Measurements from ENCODE around the gene ERG.

ERG gene

DNA sequence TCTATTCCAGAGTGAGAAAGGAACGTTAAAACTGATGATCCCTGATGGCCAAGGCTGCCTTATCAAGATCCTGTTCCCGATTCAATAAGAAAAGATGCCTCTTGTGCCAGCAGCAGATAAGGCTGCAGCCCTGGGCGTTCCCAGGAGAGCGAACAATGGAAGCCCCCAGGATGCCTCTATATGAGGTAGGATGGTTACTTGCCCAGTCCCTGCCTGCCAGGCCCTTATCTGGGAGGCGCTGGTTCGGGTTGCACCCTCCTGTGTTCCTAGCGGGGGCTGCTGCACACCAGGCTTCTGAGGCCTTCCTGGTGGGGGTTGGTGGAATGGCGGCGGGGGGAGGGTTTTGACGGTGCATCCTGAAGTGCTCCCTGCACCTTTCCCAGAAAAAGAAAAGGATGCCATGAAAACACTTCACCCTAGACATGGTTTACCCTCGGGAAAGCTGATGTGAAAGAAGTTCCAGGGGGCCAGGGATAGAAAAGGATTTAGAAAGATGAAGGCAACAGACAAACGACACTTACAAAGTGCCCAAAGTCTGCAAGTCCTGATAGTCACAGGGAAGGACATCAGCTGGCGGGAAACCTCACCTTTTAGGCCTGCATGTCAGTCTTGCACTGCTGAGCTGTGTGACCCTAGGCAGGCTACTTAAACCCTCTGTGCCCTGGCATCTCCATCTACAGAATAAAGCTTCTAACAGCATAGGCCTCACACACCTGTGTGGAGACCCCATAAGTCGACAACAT is 141.2 kb downstream of the ERG start:
- no peak for DNase-seq (ENCODE audit: low read depth)

DNA sequence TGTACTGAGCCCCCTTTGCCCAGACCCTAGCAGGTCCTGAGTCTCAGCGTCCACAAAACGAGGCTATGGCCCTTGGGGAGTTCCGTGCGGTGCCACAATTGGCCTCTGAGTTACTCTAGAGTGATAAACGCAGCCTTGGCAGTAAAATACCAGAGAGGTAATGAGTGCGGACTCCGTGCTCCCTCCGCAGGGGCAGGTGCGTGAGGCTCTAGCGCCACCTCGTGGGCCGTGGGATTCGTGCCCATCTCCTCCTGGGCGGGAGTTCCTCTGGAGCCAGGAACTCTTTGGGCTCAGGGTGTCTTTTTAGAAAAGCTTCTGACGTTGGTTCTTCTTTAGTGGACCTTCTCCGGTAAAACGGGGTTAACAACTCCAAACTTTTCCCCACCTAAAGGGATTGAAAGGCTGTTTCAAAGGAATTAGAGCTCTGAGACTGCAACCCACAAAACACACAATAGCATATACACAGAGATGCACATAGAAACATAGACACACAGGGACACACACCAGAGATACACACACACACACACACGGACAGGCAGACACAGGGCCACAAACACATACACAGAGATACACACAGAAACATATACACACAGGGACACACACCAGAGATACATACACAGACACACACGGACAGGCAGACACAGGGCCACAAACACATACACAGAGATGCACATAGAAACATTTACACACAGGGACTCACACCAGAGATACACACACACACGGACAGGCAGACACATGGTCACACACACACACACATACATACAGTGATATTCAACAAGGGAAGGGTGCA is 142.1 kb downstream of the ERG start:
- peak; percentile 57 for DNase-seq (ENCODE audit: low read depth)

DNA sequence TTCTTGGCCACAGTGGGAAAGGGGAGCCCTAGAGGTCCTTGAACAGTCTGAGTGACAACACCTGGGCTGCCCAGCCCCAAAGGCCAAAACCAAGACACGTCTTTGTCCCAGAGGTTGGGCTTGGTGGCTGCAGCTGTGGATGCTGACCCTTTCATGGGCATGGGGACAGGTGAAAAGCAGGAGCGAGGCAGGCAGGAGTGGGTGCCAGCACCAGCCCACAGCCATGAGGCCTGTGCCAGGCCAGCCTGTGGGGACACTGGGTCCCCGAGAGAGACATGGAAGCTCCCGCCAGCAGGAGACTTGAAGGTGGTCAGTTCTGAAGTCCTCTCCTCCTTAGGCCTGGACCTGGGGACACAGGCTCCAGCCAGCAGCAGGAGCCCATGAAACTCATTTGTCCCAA is 142.9 kb downstream of the ERG start:
- DNase-seq (ENCODE audit: low read depth): no peak

DNA sequence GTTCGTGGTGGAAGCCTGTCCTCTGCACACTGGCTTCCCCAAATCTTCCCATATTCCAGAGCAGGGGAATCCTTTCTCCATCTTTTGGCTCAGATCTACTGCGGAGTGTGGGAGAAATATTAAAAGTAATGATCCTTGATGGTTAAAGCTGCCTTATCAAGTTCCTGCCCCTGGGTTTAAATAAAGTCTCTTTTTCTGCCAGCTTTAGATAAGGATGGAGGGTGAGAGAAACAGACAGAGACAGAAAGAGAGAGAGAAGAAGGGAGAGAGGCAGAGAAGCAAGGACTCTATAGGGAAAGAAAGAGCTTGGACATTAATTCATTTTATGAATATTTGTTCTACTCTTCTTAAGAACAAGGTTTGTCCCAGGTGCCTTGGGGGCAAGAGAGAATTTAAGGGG is 143.5 kb downstream of the ERG start:
- DNase-seq (ENCODE audit: low read depth): no peak

DNA sequence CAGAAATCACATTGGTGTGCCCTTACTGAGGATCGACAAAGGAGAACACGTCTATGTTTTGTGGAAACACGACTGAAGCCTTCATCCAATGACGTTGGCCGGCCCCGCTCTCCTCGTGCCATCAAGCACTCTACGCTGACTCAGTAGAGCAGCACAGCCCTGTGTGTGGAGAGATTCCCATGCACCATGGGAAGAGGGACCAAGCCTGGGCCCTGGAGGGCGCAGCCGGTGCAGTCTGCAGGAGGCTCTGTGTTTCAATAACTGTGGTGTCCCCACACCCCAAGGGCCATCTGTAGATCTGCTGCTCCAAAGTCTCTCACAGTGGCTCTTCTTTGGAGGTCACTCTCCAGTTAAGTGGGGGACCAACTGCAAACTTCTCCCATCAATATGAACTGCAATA is 144.0 kb downstream of the ERG start:
- no peak for DNase-seq (ENCODE audit: low read depth)

DNA sequence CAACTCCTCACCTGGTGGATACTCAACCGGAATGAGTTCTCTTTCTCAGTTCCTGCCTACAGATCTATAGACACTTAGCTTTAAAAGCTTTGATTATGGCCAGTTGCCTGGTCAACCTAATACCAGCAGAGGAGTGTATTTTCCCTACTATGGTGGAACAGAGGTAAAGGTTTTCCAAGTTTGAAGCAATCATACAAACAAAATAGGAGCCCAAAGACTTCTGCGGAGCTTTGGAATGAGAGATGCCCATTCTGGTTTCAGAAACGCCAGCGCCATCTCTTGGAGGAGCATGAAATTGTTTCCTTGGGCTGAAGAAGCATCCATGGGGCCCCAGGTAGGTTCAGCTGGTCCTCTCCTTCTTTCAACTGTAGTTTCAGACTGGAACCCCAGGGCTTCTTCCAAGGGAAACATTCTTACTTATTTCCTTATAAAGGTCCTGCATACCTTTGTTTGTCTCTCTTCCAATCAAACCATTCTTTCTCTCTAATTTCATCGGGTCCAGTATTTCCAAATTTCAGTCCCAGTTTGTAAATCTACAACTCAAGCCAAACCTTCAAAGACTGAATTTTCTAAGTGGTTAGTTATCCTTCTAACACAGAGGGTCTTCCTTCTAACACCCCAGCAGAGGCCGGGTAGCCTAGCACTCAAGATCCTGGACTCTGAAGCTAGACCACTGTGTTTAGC is 145.6 kb downstream of the ERG start:
- peak; percentile 16 for DNase-seq (ENCODE audit: low read depth)

DNA sequence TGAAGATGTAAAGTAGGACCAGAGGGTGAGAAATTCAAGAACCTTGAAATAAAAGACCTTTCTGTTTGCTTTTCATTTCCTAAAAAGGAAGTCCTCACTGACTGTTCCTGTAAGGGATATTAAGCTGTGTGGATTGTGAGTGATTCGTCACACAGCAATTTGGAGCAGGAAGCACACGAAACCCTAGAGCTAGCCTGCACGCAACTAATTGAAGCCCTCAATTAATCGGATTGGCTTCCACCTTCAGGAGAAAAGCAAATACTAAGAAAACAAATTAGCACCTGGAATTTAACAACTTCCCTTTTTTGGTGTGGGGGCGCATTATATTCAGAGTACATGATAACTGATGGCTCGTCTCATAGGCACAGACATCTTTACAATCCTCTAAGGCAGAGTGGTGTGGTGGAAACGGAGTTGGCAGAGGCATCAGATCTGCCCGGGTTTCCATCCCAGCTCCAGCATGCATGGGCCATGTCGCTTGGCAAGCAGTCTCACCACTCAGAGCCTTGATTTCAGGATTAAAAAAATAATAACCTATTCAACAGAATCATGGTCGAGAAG is 146.2 kb downstream of the ERG start:
- DNase-seq (ENCODE audit: low read depth): no peak

DNA sequence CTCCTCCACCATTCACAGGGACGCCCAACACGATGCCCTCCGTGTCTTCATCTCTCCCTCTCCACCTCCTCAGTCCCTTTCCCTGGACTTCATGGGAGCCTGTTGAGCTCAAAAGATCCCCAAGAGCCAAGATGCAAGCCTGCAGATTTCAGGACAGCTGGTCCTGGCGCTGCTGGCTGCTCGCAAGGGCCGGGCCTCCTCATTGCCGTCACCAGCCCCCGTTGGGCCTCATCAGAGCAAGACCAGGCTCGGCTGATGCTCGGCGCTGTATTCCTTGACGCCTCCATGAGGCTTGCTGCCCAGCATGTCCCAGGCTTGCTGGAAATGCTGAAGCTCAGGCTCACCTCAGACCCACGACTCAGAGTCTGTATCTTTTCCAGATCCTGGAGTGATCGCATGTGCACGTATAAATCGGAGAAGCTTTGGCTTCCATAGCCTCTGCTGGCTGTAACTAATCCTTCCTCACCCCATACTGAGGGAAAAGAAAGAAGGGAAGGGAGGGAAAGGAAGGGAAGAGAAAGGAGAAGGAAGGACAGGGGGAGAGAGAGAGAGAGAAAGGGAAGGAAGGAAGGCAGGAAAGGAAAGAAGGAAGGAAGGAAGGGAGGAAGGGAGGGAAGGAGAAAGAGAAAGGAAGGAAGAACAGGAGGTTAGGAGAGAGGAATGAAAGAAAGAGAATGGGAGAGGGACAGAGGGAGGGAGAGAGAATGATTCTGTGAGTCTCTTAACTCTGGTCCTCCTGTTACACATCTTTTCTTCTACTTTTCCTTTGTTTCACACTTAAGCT is 146.9 kb downstream of the ERG start:
- no peak for DNase-seq (ENCODE audit: low read depth)

DNA sequence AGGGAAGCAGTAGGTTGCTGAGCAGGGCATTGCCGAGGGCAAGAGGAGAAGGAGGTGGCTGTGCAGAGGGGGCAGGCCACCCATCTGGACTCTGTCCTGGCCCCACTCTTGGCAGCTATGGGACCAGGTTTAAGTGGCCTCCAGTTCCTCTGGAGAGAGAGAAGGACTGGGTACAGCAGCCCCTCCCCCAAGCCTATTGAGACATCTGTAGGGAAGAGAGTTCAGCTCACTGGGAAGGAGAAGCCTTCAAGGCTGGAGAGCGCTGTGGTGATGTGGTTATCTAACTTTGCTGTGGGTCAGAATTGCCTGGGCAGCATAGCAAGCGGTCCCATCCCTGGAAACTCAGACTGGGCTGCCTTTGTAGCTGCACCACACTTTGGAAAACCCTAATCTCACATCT is 147.6 kb downstream of the ERG start:
- no peak for DNase-seq (ENCODE audit: low read depth)

DNA sequence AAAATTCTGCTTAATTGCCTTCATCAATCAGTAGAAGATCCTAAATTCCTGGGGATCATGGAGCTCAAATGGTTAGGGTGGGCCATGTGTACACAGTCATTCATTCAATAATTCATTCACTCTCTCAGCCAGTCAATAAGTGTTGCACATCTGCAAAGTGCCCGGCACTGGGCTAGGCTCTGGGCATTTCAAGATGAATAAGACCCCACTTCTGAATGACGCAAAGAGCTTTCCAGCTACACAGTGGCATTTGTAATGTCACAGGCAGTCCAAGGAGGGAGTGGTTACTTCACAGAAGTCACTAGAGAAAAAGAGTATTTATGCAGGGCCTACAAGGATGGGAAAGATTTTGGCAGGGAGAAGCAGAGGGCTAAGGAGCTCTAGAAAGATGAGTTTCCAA is 148.3 kb downstream of the ERG start:
- DNase-seq (ENCODE audit: low read depth): no peak

DNA sequence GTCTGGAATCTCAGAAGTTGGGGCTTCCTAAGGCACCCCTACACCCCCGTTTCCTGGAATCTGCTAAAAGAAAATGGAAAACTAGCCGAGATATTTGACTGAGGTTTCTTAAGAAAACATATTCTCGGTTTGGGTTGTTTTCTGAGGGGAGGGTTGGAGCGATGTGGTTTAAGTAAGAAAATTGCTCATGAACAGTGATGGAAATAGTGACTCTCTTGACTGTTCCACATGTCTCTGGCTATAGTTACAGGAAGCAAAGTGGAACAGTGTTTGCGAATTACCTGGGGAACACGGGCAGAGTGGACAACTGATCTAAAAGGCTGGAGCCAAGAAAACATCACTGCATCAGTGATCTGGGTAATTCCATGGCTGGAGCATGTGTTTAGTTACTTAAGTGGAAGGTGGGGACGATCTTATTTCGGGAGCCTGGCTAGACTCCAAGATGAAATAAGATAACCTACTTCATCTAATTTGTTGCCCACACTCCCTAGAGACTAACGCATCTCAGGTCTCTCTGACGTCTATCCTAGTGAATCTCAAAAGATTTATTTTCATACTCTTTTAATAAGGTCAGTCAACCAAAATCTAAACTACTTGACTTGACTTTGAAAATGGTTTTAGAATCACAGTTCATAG is 149.0 kb downstream of the ERG start:
- no peak for DNase-seq (ENCODE audit: low read depth)

DNA sequence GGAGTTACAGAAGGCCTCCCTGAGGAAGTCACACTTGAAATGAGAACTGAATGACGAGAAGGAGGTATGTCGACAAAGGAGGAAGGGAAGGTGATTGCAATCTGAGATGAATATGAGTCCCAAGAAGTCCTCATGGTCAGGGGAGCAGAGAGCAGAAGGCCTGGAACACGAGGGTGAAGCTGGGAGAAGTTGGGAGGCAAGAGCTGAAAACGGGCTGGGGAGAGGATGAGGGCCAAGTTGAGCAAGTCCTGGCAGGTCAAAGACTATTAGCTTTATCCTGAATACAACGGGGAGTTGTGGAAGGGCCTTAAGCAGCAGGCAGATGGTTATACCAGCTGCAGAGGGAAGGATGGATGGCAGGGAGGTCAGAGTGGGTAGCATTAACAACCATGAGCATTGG is 152.0 kb downstream of the ERG start:
- no peak for DNase-seq (ENCODE audit: low read depth)

DNA sequence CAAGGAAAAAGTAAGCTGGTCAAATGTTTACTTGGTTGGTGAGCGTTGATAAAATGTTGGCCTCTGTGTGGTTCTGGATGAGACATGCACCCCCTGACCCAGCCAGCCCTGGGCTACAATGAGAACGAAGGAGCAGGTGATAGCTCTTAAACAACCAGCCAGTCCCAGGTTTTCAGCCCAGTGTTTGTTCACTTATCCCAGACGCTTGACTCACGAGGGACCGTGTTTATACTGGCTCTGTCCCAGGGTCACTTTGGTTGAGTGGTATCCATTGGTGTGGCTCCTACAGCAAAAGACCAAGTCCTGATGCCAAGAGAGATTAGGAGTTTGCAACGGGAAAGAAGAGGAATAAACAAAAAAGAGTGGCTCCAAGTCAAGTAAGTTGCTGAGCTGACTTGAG is 154.6 kb downstream of the ERG start:
- DNase-seq (ENCODE audit: low read depth): no peak

DNA sequence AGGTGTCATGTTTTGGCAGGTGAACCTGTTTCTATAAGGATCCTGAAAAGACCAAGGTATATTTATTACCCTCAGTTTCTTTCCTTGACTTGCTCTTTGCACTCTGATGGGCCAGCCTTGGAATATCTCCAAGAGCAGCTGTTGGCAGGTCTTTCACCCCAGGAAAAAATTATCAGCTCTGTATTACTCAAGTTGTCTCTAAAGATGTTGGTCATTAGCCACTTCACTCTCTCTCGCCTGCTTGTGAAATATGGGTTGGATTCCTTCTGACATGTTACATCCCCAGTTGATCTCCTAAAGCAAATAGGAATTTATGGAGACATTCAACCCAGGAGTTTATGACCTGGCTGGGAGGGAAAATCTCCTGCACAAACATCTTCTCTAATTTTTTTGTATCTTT is 155.5 kb downstream of the ERG start:
- DNase-seq (ENCODE audit: low read depth): no peak

DNA sequence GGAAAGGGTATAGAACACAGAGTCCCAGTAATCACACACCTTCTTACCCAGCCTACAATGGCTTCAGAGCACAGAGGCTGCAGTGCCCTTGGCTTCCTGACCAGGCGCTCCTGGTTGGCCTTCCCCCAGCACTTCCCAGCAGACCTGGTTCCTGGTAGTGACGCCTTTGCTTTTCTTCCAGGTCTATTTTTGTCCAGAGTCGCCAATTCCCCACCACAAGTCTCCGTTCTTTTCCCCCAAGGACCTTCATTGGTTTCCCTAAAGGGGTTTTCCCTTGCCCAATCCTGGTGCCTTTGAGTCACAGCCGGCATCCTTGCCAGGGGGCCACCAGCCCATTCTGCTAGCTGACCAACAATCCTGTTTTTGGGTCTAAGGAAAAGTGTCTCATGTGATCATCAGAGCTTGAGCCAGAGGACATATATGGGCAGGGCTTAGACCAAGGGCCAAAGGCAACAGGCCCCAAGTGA is 156.7 kb downstream of the ERG start:
- DNase-seq (ENCODE audit: low read depth): no peak

DNA sequence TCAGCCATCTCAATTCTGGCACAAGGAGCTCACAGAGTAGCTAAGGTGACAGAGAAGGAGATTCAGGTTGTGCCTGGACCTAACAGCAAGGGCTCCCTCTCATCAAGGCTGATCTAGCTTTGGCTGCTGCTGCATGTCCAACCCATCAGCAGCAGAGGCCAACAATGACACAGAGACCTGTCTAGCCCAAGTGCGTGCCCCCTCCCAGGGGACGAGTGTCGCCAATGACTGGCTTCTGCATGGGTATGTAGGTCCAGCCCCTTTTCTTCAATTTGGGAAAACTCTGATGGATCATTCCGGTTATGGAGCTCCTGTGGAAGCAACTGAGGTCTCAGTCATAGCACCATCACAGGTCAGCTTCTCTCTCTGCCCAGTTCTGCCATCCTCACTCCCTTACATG is 158.1 kb downstream of the ERG start:
- no peak for DNase-seq (ENCODE audit: low read depth)

DNA sequence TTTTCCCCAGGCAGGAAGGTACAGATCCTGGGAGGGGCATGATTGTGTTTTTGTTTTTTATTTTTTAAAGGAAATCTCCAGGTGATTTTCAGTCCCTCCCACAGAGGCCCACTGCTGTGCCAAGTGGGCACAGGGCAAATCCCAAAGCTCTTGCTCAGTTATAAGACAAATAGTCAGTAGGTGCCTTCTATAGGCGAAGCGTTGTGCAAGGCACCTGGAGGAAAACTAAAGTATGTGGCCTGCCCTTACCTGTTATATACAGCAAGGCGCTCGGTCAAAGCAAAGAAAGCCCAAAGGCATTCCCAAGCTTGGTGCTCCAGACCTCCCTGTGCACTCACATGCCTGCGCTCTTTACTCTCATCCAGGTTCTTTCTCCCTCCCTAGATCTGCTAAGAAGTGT is 160.5 kb downstream of the ERG start:
- no peak for DNase-seq (ENCODE audit: low read depth)

DNA sequence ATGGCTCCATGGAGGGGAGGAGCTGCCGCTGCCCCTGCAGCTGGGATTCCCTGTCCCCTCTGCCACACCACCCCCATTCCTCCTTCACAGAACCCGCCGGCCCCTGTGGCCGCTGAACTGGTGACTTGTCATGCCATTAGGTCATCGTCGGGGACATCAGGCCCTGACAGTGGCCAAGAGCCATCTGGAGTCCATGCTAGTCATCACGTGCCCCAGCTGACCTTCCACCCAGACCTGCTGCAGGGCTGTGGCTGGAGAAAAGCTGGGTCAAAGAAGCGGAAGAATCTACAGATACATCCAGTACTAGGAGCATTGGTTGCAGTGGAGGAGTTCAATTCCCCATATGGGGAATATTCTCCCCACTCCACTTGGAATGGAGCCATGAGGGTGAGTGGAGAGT is 163.4 kb downstream of the ERG start:
- DNase-seq (ENCODE audit: low read depth): no peak

DNA sequence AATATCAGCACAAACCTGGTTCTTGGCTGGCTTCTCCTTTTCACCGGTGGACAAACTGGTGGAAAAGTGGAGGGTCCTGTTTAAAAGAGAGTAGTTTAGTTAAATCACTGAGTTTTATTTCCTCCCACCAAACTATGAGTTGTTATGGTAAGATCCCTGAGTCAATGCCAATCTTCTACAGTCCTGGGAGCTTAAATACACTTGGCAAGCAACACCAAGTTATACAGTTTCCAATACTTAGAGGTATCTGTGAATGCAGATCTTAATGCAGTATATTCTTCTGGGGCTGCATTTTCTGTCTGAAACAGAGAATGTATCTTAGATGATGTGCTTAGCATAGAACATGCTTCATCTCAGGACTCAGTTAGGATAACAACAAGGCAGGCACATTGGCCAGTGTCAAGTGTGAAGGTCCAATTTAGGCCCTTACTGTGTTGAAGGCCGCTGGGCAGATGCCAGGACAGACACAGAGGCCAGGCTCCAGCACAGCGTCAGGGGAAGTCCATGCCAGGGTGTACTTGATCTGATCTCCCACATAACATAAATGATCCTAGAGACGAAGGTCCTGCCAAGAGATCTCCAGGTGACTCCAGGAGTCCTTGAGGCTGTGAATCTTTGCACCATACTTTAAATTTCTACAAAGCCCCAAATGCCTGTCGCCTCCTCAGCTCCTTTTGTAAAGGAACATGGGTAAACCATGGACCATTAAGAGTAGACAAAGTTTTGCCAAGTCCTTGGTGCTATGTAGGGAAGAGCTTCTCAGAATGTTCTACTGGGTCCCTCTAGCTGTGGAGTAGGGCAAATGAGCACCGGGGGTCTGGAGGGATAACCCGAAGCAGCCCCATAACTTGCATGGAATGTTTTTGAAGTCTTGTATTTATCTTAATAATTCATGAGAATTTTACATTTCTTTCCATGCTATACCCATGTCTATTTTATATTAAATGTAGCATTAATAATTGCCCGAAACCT is 164.7 kb downstream of the ERG start:
- no peak for DNase-seq (ENCODE audit: low read depth)

DNA sequence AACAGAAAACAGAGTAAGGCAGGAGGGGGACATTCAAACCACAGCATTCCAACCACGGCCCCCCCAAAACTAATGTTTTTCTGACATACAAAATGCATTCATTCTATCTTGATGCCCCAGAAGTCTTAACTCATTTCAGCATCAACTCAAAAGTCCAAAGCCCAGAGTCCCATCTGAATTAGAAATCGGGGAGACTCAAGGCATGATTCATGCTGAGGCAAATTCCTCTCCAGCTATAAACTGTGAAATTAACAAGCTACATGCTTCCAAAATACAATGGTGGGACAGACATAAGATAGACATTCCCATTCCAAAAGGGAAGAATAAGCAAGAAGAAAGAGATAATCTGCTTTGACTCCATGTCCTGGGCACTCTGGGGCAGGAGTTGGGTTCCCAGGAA is 167.6 kb downstream of the ERG start:
- no peak for DNase-seq (ENCODE audit: low read depth)
